ENCODE data around the gene LPCAT3.

LPCAT3 gene

DNA sequence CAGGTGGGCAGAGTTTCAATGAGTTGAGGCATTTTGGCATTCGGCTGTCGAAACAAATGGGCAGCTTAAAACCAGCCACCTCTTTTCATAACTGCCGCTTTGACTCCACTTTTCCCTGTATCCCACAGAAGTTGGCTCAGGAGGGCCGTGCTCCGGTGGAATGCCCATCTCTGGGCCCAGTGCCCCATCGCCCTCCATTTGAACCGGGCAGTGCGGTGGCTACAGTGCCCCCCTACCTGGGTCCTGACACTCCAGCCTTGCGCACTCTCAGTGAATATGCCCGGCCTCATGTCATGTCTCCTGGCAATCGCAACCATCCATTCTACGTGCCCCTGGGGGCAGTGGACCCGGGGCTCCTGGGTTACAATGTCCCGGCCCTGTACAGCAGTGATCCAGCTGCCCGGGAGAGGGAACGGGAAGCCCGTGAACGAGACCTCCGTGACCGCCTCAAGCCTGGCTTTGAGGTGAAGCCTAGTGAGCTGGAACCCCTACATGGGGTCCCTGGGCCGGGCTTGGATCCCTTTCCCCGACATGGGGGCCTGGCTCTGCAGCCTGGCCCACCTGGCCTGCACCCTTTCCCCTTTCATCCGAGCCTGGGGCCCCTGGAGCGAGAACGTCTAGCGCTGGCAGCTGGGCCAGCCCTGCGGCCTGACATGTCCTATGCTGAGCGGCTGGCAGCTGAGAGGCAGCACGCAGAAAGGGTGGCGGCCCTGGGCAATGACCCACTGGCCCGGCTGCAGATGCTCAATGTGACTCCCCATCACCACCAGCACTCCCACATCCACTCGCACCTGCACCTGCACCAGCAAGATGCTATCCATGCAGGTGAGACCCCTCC is 79.7 kb downstream of the LPCAT3 start:
- peak overlapping the region; percentile 58 for H3K4me3 ChIP-seq (ENCODE audit: low read depth, low read length)
- TF ChIP-seq, protein P1, sequence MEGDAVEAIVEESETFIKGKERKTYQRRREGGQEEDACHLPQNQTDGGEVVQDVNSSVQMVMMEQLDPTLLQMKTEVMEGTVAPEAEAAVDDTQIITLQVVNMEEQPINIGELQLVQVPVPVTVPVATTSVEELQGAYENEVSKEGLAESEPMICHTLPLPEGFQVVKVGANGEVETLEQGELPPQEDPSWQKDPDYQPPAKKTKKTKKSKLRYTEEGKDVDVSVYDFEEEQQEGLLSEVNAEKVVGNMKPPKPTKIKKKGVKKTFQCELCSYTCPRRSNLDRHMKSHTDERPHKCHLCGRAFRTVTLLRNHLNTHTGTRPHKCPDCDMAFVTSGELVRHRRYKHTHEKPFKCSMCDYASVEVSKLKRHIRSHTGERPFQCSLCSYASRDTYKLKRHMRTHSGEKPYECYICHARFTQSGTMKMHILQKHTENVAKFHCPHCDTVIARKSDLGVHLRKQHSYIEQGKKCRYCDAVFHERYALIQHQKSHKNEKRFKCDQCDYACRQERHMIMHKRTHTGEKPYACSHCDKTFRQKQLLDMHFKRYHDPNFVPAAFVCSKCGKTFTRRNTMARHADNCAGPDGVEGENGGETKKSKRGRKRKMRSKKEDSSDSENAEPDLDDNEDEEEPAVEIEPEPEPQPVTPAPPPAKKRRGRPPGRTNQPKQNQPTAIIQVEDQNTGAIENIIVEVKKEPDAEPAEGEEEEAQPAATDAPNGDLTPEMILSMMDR (IDR thresholded peaks at IDR 0.05; ENCODE audit: low read depth, low read length) = no peak

DNA sequence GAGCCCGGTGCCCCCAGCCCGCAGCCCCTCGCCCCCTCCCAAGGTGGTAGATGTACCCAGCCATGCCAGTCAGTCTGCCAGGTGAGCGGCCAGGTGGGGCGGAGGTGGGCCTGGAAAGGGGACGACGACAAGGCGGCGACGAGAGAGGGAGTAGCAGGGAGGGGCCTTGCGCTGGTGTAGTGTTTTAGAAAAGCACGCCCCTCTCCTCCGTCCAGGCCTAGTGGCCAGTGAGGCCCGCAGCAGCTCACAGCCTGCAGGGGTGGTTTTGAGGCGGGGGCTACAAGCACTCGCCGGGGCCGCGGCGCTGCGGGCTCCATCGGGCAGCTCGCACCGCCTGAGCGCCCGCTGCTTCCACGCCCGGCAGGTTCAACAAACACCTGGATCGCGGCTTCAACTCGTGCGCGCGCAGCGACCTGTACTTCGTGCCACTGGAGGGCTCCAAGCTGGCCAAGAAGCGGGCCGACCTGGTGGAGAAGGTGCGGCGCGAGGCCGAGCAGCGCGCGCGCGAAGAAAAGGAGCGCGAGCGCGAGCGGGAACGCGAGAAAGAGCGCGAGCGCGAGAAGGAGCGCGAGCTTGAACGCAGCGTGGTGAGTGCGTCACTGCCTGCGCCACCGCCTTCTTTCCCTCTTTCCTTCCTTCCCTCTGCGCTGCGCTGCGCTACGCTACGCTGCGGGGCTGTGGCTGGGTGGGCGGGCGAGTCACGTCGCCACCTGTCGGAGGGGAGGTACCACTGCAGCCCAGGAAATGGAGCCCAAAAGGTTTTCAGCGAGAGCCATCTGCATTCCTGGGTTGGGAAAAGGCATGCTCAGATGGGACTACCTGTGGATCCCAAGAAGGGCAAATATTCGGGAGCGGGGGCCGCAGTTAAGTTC is 80.6 kb downstream of the LPCAT3 start:
- TF ChIP-seq, protein P1 (IDR thresholded peaks at IDR 0.05; ENCODE audit: low read depth, low read length) = peak; percentile 84
- H3K4me3 ChIP-seq (ENCODE audit: low read depth, low read length) = peak overlapping the region; percentile 58

DNA sequence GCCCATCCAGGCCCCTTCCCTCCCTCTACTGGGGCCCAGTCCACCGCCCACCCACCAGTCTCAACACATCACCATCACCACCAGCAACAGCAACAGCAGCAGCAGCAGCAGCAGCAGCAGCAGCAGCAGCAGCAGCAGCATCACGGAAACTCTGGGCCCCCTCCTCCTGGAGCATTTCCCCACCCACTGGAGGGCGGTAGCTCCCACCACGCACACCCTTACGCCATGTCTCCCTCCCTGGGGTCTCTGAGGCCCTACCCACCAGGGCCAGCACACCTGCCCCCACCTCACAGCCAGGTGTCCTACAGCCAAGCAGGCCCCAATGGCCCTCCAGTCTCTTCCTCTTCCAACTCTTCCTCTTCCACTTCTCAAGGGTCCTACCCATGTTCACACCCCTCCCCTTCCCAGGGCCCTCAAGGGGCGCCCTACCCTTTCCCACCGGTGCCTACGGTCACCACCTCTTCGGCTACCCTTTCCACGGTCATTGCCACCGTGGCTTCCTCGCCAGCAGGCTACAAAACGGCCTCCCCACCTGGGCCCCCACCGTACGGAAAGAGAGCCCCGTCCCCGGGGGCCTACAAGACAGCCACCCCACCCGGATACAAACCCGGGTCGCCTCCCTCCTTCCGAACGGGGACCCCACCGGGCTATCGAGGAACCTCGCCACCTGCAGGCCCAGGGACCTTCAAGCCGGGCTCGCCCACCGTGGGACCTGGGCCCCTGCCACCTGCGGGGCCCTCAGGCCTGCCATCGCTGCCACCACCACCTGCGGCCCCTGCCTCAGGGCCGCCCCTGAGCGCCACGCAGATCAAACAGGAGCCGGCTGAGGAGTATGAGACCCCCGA is 81.4 kb downstream of the LPCAT3 start:
- TF ChIP-seq, protein P1 (IDR thresholded peaks at IDR 0.05; ENCODE audit: low read depth, low read length) = no peak
- H3K4me3 ChIP-seq (ENCODE audit: low read depth, low read length) = peak overlapping the region; percentile 58; the same call in 1 of the 2 replicates

DNA sequence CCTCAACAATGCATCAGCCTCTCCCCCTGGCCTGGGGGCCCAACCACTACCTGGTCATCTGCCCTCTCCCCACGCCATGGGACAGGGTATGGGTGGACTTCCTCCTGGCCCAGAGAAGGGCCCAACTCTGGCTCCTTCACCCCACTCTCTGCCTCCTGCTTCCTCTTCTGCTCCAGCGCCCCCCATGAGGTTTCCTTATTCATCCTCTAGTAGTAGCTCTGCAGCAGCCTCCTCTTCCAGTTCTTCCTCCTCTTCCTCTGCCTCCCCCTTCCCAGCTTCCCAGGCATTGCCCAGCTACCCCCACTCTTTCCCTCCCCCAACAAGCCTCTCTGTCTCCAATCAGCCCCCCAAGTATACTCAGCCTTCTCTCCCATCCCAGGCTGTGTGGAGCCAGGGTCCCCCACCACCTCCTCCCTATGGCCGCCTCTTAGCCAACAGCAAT is 82.1 kb downstream of the LPCAT3 start:
- H3K4me3 ChIP-seq (ENCODE audit: low read depth, low read length) = no peak overlapping the region
- TF ChIP-seq, protein P1 (IDR thresholded peaks at IDR 0.05; ENCODE audit: low read depth, low read length) = no peak

DNA sequence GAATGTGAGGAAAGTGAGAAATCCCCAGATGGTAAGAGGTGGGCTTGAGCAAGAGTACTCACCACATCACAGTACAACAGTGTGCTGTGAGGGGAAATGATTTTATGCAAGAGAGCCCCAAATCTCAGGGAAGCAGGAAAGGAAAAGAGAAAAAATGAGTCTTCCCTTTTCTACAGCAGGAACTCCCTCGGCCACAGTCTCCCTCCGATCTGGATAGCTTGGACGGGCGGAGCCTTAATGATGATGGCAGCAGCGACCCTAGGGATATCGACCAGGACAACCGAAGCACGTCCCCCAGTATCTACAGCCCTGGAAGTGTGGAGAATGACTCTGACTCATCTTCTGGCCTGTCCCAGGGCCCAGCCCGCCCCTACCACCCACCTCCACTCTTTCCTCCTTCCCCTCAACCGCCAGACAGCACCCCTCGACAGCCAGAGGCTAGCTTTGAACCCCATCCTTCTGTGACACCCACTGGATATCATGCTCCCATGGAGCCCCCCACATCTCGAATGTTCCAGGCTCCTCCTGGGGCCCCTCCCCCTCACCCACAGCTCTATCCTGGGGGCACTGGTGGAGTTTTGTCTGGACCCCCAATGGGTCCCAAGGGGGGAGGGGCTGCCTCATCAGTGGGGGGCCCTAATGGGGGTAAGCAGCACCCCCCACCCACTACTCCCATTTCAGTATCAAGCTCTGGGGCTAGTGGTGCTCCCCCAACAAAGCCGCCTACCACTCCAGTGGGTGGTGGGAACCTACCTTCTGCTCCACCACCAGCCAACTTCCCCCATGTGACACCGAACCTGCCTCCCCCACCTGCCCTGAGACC is 82.7 kb downstream of the LPCAT3 start:
- TF ChIP-seq, protein P1 (IDR thresholded peaks at IDR 0.05; ENCODE audit: low read depth, low read length) = no peak

DNA sequence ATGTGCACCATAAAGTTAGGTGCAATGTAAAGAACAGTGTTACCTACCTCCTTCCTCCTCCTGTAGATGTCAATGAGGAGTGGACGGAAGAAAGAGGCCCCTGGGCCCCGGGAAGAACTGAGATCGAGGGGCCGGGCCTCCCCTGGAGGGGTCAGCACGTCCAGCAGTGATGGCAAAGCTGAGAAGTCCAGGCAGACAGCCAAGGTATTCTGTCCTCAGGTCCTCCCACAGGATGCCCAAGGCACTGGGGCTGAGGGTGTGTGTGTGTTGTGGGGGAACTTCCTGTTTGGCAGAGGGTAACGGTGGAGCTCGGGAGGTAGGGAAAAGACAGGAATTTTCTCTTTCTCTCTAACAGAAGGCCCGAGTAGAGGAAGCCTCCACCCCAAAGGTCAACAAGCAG is 84.2 kb downstream of the LPCAT3 start:
- TF ChIP-seq, protein P1 (IDR thresholded peaks at IDR 0.05; ENCODE audit: low read depth, low read length) = no peak
- H3K4me3 ChIP-seq (ENCODE audit: low read depth, low read length) = no peak overlapping the region

More for the DNA sequence above, 82.7 kb downstream of the LPCAT3 start:
- H3K4me3 ChIP-seq (ENCODE audit: low read depth, low read length) = no peak overlapping the region
